HCT116 (cell line): ENCODE results near the gene HOXC4.

Experiments used
- CTCF ChIP-seq, 3 experiments: fragments of 200-600 bp in 1 of 3; sonication (generic) in 1 of 3; IDR thresholded peaks in 2 of 3; conservative IDR thresholded peaks in 1 of 3; 2 replicates each; pipeline ENCODE4 v1.5.1; 2012 to 2017; ENCODE audit warnings: low read depth in 2 of 3, low read length in 2 of 3, antibody characterized with exemption in 1 of 3, borderline replicate concordance in 1 of 3, control low read depth in 1 of 3, mild to moderate bottlenecking in 1 of 3, mixed read lengths in 1 of 3, mixed run types in 1 of 3, moderate library complexity in 1 of 3; ENCODE audit not compliant: insufficient read depth in 1 of 3
- EZH2 ChIP-seq: fragments of 200-600 bp; sonication (generic); IDR thresholded peaks from 2 replicates; pipeline ENCODE4 v1.6.1; 2017; ENCODE audit warnings: antibody characterized with exemption, mixed run types
- POLR2A ChIP-seq: IDR thresholded peaks from 2 replicates; pipeline ENCODE4 v1.7.0; 2011; ENCODE audit warnings: borderline replicate concordance; ENCODE audit not compliant: insufficient read depth, insufficient read length; ENCODE audit errors: extremely low read depth
- REST ChIP-seq: IDR thresholded peaks from 2 replicates; pipeline ENCODE4 v1.6.1; 2012; ENCODE audit warnings: low read depth
- YY1 ChIP-seq: IDR thresholded peaks from 2 replicates; pipeline ENCODE4 v1.6.1; 2011; ENCODE audit warnings: low read length, low read depth, moderate library complexity, mild to moderate bottlenecking; ENCODE audit not compliant: insufficient replicate concordance; ENCODE audit errors: extremely low read depth

GRCh38 chr12:54054742-54055194, 1.1 kb downstream of the HOXC4 start:
- no peak for TF ChIP-seq CTCF (IDR thresholded peaks at IDR 0.05 in 2 of 3, conservative IDR thresholded peaks at IDR 0.05 in 1 of 3; ENCODE audit: borderline replicate concordance in 1 of 3, insufficient read depth in 1 of 3, low read depth in 2 of 3, low read length in 2 of 3)
- no peak for TF ChIP-seq POLR2A
- no peak for TF ChIP-seq YY1
- TF ChIP-seq EZH2, result no peak
- TF ChIP-seq REST, result no peak
